Choroid plexus epithelial cell (primary cell): ENCODE results near the gene LRP1B.
A peak's percentile ranks its signal among the peaks of the same experiment; 100 is the strongest.

Source experiments
- DNase-seq: peaks from one replicate; pipeline ENCODE4 v3.0.0-alpha.2; 2010; ENCODE audit warnings: low read depth
- H3K4me3 ChIP-seq: 2 replicates; pipeline ENCODE4 v1.5.1; 2011; ENCODE audit warnings: low read depth, mild to moderate bottlenecking, control low read depth, low read length, moderate library complexity
- TF ChIP-seq, protein P1 (sequence below): conservative IDR thresholded peaks from 2 replicates; pipeline ENCODE4 v1.5.1; 2011; ENCODE audit warnings: low read depth, mild to moderate bottlenecking, control low read depth, inconsistent platforms, low read length, moderate library complexity

The LRP1B gene

DNA sequence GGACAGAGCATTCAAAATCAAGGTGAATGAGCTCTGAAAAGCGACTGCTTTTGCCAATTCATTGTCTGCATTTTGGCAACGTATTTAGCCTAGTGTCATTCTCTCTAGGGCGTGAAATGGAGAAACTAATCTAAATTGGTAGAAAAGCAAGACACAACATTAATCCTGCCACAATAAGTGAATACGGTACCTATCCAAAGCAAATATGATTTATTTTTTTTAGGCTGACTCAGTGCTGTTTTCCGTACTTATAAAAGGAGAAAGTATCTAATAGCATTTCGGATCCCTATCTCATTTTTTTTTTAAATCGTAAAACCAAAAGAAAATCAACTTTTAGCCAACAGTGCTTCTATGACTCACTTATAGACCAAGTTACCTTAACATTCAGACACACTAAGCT, 672.5 kb downstream of the LRP1B start:
- TF ChIP-seq, protein P1, sequence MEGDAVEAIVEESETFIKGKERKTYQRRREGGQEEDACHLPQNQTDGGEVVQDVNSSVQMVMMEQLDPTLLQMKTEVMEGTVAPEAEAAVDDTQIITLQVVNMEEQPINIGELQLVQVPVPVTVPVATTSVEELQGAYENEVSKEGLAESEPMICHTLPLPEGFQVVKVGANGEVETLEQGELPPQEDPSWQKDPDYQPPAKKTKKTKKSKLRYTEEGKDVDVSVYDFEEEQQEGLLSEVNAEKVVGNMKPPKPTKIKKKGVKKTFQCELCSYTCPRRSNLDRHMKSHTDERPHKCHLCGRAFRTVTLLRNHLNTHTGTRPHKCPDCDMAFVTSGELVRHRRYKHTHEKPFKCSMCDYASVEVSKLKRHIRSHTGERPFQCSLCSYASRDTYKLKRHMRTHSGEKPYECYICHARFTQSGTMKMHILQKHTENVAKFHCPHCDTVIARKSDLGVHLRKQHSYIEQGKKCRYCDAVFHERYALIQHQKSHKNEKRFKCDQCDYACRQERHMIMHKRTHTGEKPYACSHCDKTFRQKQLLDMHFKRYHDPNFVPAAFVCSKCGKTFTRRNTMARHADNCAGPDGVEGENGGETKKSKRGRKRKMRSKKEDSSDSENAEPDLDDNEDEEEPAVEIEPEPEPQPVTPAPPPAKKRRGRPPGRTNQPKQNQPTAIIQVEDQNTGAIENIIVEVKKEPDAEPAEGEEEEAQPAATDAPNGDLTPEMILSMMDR: no peak
- DNase-seq: no peak
- no peak overlapping the region for H3K4me3 ChIP-seq

DNA sequence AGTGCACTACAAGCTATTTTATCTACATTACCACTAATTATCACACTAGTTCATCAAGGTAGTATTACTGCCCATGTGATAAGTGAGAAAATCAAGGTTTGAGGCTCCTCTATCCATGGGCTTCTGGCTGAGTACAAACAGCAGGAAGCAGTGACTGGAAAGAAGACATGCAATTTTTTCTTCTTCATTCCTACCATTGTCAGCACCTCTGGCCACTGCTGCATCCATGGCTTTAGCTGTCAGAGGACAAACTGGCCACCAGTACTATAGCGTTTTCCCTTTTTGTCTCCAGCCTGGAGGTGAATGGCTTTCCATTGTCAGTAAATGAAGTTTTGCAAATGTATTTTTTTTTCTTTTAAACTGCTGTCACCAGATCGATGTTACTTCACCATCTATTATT, 674.9 kb downstream of the LRP1B start:
- H3K4me3 ChIP-seq: no peak overlapping the region
- DNase-seq: no peak
- TF ChIP-seq, protein P1: no peak

DNA sequence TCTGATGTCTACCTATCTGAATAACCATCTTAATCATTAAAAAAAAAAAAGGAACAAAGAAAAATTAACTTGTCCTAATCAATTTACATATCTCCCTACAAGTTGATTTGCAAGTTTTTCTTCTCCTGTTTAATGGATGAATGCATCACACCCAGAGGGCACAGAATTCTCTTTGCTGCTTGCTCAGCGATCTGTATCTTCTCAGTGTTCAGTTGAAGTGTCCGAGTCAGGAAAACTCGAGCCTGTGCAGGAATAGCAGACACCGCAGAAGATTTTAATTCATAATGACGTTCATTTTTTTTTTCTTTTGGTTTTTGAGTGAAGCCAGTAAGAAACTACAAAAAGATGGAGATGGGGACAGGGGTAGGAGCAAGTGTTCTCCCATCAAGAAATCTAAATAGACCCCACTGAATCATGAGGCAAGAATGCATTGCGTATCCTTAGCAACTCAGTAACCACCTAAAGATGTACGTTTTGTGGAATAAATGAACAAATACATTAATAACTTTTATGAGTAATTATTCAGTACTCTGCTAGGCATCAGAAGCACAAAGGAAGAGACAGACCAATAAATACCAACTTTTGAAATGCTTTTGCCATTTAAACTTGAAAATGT, 675.5 kb downstream of the LRP1B start:
- no peak overlapping the region for H3K4me3 ChIP-seq
- no peak for DNase-seq
- TF ChIP-seq, protein P1: no peak

DNA sequence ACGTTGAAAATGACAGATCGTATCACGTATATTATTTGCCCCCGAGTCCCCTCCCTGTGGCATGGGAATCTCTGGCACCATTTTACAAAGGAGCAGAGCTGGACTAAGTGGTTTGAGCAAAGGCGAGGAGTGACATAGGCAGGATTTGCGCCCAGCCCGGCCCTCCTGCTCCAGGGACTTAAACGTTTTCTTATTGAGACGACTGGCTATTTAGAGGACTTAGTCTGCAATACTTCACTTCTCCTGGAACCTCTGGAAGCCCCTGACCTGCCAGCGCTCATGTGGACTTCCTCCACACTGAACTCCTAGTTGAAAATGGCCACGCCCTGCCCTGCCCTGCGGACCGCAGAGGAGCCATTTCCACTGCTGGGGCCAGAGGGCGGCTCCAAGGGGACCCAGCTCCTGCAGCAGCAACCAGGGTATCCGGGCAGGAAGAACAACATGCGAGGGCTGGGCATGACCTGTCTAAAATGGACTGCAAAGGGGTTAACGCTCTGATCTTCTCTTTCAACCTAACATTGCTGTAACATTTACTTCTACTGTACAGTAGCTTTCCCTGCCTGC, 690.7 kb downstream of the LRP1B start:
- TF ChIP-seq, protein P1: no peak
- no peak for DNase-seq
- no peak overlapping the region for H3K4me3 ChIP-seq

DNA sequence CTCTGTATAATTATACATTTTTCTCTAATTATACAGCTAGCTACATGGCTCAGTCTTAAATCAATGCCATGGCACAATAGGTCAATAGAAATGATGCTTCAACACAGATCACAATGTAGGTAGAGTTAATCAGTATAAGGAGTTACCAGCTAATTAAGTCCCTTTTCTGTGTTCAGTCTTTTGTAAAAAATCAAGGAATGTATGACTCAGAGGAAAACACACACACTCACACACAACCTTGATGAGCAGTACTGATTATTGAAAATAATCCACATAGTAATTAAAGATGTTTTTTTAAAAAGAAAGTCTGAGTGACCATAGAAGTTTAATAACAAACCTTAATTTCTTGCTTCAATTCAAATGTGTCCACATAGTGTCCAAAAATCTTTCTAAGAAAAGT, 691.3 kb downstream of the LRP1B start:
- TF ChIP-seq, protein P1: no peak
- H3K4me3 ChIP-seq: no peak overlapping the region
- DNase-seq: peak; percentile 15

DNA sequence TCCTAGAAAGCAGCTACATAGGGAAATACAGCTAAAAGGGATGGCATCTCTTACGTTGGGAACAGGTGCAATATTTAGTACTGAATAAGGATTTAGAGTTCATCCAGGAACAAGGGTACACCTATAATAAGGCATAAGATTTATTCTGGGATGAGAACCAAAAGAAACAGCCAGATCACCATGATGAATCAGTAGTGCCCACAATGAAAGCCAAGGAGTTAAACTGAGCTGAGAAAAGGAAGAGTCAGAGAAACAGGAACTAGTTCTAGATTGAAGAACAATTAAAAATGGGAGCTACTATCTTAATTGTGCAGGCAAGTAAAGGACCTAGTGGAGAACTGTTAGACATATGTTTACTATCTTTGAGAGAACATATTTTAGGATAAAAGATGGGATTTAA, 692.3 kb downstream of the LRP1B start:
- no peak for DNase-seq
- TF ChIP-seq, protein P1: no peak
- H3K4me3 ChIP-seq: no peak overlapping the region

DNA sequence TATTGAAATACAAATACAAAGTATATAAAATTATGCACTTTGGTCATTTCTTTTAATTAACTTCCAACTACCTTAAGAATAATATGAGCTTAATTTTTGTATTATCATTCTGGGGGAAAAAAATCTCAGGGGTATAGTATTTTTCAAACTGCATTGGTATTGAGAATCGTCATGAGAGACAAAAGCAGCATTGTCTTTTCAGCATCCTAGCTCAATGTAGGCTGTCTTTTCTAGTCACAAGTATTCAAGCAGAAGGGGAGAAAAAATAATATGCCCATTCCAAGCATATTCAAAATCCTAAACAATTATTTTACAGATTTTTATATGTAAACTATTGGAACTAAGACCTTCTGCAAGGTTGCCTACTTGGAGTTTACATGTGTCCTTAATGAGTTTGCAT, 693.3 kb downstream of the LRP1B start:
- H3K4me3 ChIP-seq: no peak overlapping the region
- TF ChIP-seq, protein P1: no peak
- DNase-seq: no peak
